H9 (cell line): ENCODE data around the gene ITPKC. TPM values are rescaled to one million over a fixed set of nuclear protein-coding genes. Genes with fewer than 3 reads are reported as not detected.

ENCODE experiments used
- DNase-seq: peaks from one replicate; pipeline ENCODE4 v3.0.0-alpha.2; 2017
- H2AFZ ChIP-seq: one replicate; pipeline ENCODE4 v1.6.1; 2013; ENCODE audit warnings: mild to moderate bottlenecking, low read length, control low read depth, moderate library complexity
- H2AK5ac ChIP-seq: 2 replicates; pipeline ENCODE4 v1.6.1; 2013; ENCODE audit warnings: low read length, control low read depth, mixed read lengths; ENCODE audit not compliant: insufficient read length
- H2BK120ac ChIP-seq: one replicate; pipeline ENCODE4 v1.6.1; 2013; ENCODE audit warnings: low read depth, mild to moderate bottlenecking, low read length, control low read depth, inconsistent platforms; ENCODE audit not compliant: poor library complexity, severe bottlenecking
- H2BK12ac ChIP-seq: 2 replicates; pipeline ENCODE4 v1.6.1; 2013; ENCODE audit warnings: low read length, control low read depth, mixed read lengths, low read depth; ENCODE audit not compliant: insufficient read length
- H2BK15ac ChIP-seq: 2 replicates; pipeline ENCODE4 v1.6.1; 2013; ENCODE audit warnings: low read depth, low read length, control low read depth
- H2BK20ac ChIP-seq: one replicate; pipeline ENCODE4 v1.6.1; 2013; ENCODE audit warnings: low read depth, mild to moderate bottlenecking, low read length, control low read depth, inconsistent platforms; ENCODE audit not compliant: poor library complexity, severe bottlenecking
- H2BK5ac ChIP-seq: 2 replicates; pipeline ENCODE4 v1.6.1; 2013; ENCODE audit warnings: low read length, control low read depth, mixed read lengths; ENCODE audit not compliant: insufficient read length
- H3K14ac ChIP-seq: 2 replicates; pipeline ENCODE4 v1.6.1; 2013; ENCODE audit warnings: low read length, control low read depth; ENCODE audit not compliant: insufficient read depth
- H3K18ac ChIP-seq: 2 replicates; pipeline ENCODE4 v1.6.1; 2013; ENCODE audit warnings: low read depth, mild to moderate bottlenecking, mixed read lengths, low read length, control low read depth; ENCODE audit not compliant: insufficient read length
- H3K23ac ChIP-seq: 2 replicates; pipeline ENCODE4 v1.6.1; 2013; ENCODE audit warnings: low read length, control low read depth, mixed read lengths, low read depth; ENCODE audit not compliant: insufficient read length
- H3K23me2 ChIP-seq: 2 replicates; pipeline ENCODE4 v1.6.1; 2013; ENCODE audit warnings: low read depth, mild to moderate bottlenecking, mixed read lengths, low read length, control low read depth; ENCODE audit not compliant: insufficient read length, poor library complexity, severe bottlenecking
- H3K27ac ChIP-seq: 2 replicates; pipeline ENCODE4 v1.5.1; 2013; ENCODE audit warnings: low read length, control low read depth, mixed read lengths, low read depth; ENCODE audit not compliant: insufficient read length
- H3K27me3 ChIP-seq: 2 replicates; pipeline ENCODE4 v1.6.1; 2013; ENCODE audit warnings: low read length, control low read depth, inconsistent platforms; ENCODE audit not compliant: insufficient read depth
- H3K4ac ChIP-seq: 2 replicates; pipeline ENCODE4 v1.6.1; 2013; ENCODE audit warnings: low read depth, mild to moderate bottlenecking, control low read depth, inconsistent platforms, low read length, moderate library complexity
- H3K4me1 ChIP-seq: 2 replicates; pipeline ENCODE4 v1.6.1; 2013; ENCODE audit warnings: low read length, control low read depth, inconsistent platforms; ENCODE audit not compliant: insufficient read depth
- H3K4me2 ChIP-seq: 2 replicates; pipeline ENCODE4 v1.6.1; 2013; ENCODE audit warnings: low read length, control low read depth, mixed read lengths; ENCODE audit not compliant: insufficient read length, insufficient read depth
- H3K56ac ChIP-seq: 2 replicates; pipeline ENCODE4 v1.6.1; 2013; ENCODE audit warnings: low read depth, mild to moderate bottlenecking, mixed read lengths, low read length, control low read depth; ENCODE audit not compliant: insufficient read length
- H3K79me1 ChIP-seq: 2 replicates; pipeline ENCODE4 v1.6.1; 2013; ENCODE audit warnings: low read depth, mild to moderate bottlenecking, moderate library complexity, low read length, control low read depth, inconsistent platforms; ENCODE audit not compliant: insufficient read depth, poor library complexity, severe bottlenecking
- H3K79me2 ChIP-seq: 2 replicates; pipeline ENCODE4 v1.6.1; 2013; ENCODE audit warnings: low read length, control low read depth, inconsistent platforms; ENCODE audit not compliant: insufficient read depth
- H3K9ac ChIP-seq: 2 replicates; pipeline ENCODE4 v1.6.1; 2013; ENCODE audit warnings: low read length, control low read depth, mixed read lengths; ENCODE audit not compliant: insufficient read length; ENCODE audit errors: extremely low read depth
- H3K9me3 ChIP-seq: one replicate; pipeline ENCODE4 v1.6.1; 2013; ENCODE audit warnings: low read depth, low read length, inconsistent platforms; ENCODE audit not compliant: control insufficient read depth
- H3T11ph ChIP-seq: one replicate; pipeline ENCODE4 v1.6.1; 2013; ENCODE audit warnings: mild to moderate bottlenecking, low read length, control low read depth, inconsistent platforms
- H4K20me1 ChIP-seq: one replicate; pipeline ENCODE4 v1.6.1; 2013; ENCODE audit not compliant: control insufficient read depth, insufficient read length, insufficient read depth
- H4K5ac ChIP-seq: 2 replicates; pipeline ENCODE4 v1.6.1; 2013; ENCODE audit warnings: low read depth, mild to moderate bottlenecking, mixed read lengths, low read length, control low read depth; ENCODE audit not compliant: insufficient read length
- H4K8ac ChIP-seq: replicated peaks from 2 replicates; pipeline ENCODE4 v1.6.1; 2013; ENCODE audit warnings: low read length, control low read depth, mixed read lengths, low read depth; ENCODE audit not compliant: insufficient read length
- H4K91ac ChIP-seq: 2 replicates; pipeline ENCODE4 v1.6.1; 2013; ENCODE audit warnings: low read depth, mild to moderate bottlenecking, moderate library complexity, mixed read lengths, low read length, control low read depth; ENCODE audit not compliant: insufficient read length
- H3K27ac Mint-ChIP-seq, 3 experiments: 2 replicates in 2 of 3; 3 replicates in 1 of 3; pipeline ENCODE4 v1.8.0; 2020 to 2021; ENCODE audit warnings: mixed read lengths in 3 of 3, mild to moderate bottlenecking in 1 of 3, moderate library complexity in 1 of 3
- H3K27me3 Mint-ChIP-seq: 2 replicates; pipeline ENCODE4 v1.8.0; 2021; ENCODE audit warnings: low read depth, mild to moderate bottlenecking, moderate library complexity, mixed read lengths
- H3K36me3 Mint-ChIP-seq, 3 experiments: 2 replicates in 2 of 3; 3 replicates in 1 of 3; pipeline ENCODE4 v1.8.0; 2020 to 2021; ENCODE audit warnings: low read depth in 3 of 3, mixed read lengths in 3 of 3; ENCODE audit not compliant: insufficient read depth in 1 of 3
- H3K4me1 Mint-ChIP-seq, 2 experiments: 2 replicates each; pipeline ENCODE4 v1.8.0; 2020; ENCODE audit warnings: mixed read lengths in 2 of 2
- H3K4me3 Mint-ChIP-seq, 2 experiments: 2 replicates in 1 of 2; 3 replicates in 1 of 2; pipeline ENCODE4 v1.8.0; 2020 to 2021; ENCODE audit warnings: mild to moderate bottlenecking in 2 of 2, mixed read lengths in 2 of 2, moderate library complexity in 1 of 2
- H3K9me3 Mint-ChIP-seq, 2 experiments: 2 replicates in 1 of 2; 3 replicates in 1 of 2; pipeline ENCODE4 v1.8.0; 2020; ENCODE audit warnings: mild to moderate bottlenecking in 2 of 2, mixed read lengths in 2 of 2, moderate library complexity in 1 of 2
- CTCF ChIP-seq: fragments of 200-600 bp; sonication (generic); conservative IDR thresholded peaks from 3 replicates; pipeline ENCODE4 v1.8.0; 2021; ENCODE audit warnings: antibody characterized with exemption, mild to moderate bottlenecking
- WGBS: extraction: QIAGEN DNeasy Blood & Tissue Kit; methylation state at CpG from one replicate; pipeline ENCODE4 v1.1.7; 2013; ENCODE audit warnings: missing lambda C conversion rate, low lambda C conversion rate, mixed read lengths; ENCODE audit not compliant: insufficient read length; ENCODE audit errors: extremely low coverage; 5-methylcytosine and 5-hydroxymethylcytosine counted together
- total RNA-seq: library from RNA; stranded (reverse); gene quantifications from 2 replicates; pipeline ENCODE4 v1.2.1, GENCODE V29; 2021

ITPKC gene
- total RNA-seq, 1 experiment from 2014 or later, result 11.2 TPM

GRCh38 chr19:40719414-40719894, 2.5 kb downstream of the ITPKC start:
- no peak overlapping the region for H4K8ac ChIP-seq
- H3K56ac ChIP-seq, result no peak overlapping the region
- H4K5ac ChIP-seq, result no peak overlapping the region
- no peak overlapping the region for H3K27ac ChIP-seq
- H3K4me1 ChIP-seq, result no peaks in the 10 kb centered on the region; the same call in 1 of the 2 replicates
- H3K14ac ChIP-seq, result no peak overlapping the region
- no peak overlapping the region for H3K18ac ChIP-seq
- no peak overlapping the region for H2BK15ac ChIP-seq
- no peak overlapping the region for H3K4ac ChIP-seq
- H3T11ph ChIP-seq, result no peak overlapping the region
- DNase-seq, result no peak
- no peak overlapping the region for H2AFZ ChIP-seq
- H3K9ac ChIP-seq, result no peak overlapping the region
- H3K4me3 Mint-ChIP-seq, result peak overlapping the region; percentile 93 to 94
- peaks cover 0 to 3% of the 10 kb centered on the region in 2 experiments; a peak in 2 of 5 replicates for H3K9me3 Mint-ChIP-seq
- H3K23ac ChIP-seq, result no peak overlapping the region
- WGBS, result no CpG with 5 or more reads among the region's 7 CpGs
- no peak overlapping the region for H2BK20ac ChIP-seq
- no peak overlapping the region for H2BK12ac ChIP-seq
- H3K36me3 Mint-ChIP-seq, result peaks cover 15 to 29% (median 23%) of the 10 kb centered on the region in 3 experiments
- no peaks in the 10 kb centered on the region for H3K27me3 Mint-ChIP-seq
- no peak overlapping the region for H2BK120ac ChIP-seq
- no peak overlapping the region for H4K91ac ChIP-seq
- H3K27ac Mint-ChIP-seq, result no peak overlapping the region
- H3K9me3 ChIP-seq, result no peaks in the 10 kb centered on the region
- H2AK5ac ChIP-seq, result no peak overlapping the region
- no peaks in the 10 kb centered on the region for H3K27me3 ChIP-seq
- H4K20me1 ChIP-seq, result no peaks in the 10 kb centered on the region
- H3K4me2 ChIP-seq, result peak overlapping the region; percentile 90
- TF ChIP-seq CTCF, result no peak
- peaks cover 24 to 40% of the 10 kb centered on the region in 2 experiments for H3K4me1 Mint-ChIP-seq
- no peak overlapping the region for H2BK5ac ChIP-seq
- no peaks in the 10 kb centered on the region; the same call in 1 of the 2 replicates for H3K79me2 ChIP-seq
- no peaks in the 10 kb centered on the region for H3K79me1 ChIP-seq
- peaks cover 32% of the 10 kb centered on the region for H3K23me2 ChIP-seq
